Measurements from ENCODE around the gene GPI. TPM values are rescaled to one million over a fixed set of nuclear protein-coding genes. Genes with fewer than 3 reads are reported as not detected.

GPI gene
- total RNA-seq, 1 donor from 2014 or later: 337 TPM

DNA sequence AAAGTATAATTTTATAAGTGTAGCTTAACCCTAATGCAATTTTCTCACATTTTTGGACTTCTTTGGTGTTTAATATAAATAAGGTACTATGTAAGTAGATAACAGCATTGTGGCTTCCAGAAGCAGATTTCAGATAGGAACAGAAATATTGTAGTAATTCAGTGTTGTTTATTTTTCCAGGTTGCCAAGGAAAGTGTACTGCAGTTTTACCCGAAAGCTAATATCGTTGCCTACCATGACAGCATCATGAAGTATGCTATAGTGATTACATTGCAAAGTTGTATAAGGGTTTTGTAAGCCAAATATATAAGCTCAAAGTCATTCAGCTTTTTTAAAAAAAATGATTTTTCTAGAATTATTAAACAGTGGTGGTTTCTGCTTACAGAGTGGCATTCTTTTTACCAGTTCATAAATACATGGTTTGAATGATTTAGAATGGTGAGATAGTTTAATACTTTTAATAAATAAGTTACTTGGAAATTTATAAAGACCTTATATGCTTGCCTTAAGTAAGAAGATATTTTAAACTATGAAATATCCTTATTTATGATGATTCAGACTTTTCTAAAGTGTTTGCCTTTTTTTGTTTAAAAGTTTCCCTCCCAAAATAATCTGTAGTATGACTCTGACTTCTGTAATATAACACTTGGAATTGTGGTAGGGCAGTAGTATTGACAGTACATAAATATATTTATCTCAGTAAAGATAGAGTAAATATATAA lies 66.8 kb downstream of the GPI start:
- H3K36me3 ChIP-seq: peaks cover 6 to 23% of the 10 kb centered on the region in 2 donors
- no peaks in the 10 kb centered on the region for H3K27me3 ChIP-seq
- peak overlapping the region in 1 of 2 donors; percentile 88 for H3K4me3 ChIP-seq
- no peak for DNase-seq (ENCODE audit: low spot score in 2 of 2)
- H3K9me3 ChIP-seq: no peaks in the 10 kb centered on the region
- intact Hi-C loops (cut with DNase I): no loop called here
- TF ChIP-seq, protein P1, sequence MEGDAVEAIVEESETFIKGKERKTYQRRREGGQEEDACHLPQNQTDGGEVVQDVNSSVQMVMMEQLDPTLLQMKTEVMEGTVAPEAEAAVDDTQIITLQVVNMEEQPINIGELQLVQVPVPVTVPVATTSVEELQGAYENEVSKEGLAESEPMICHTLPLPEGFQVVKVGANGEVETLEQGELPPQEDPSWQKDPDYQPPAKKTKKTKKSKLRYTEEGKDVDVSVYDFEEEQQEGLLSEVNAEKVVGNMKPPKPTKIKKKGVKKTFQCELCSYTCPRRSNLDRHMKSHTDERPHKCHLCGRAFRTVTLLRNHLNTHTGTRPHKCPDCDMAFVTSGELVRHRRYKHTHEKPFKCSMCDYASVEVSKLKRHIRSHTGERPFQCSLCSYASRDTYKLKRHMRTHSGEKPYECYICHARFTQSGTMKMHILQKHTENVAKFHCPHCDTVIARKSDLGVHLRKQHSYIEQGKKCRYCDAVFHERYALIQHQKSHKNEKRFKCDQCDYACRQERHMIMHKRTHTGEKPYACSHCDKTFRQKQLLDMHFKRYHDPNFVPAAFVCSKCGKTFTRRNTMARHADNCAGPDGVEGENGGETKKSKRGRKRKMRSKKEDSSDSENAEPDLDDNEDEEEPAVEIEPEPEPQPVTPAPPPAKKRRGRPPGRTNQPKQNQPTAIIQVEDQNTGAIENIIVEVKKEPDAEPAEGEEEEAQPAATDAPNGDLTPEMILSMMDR (IDR thresholded peaks at IDR 0.05): no peak
- peaks cover 8 to 69% of the 10 kb centered on the region in 2 donors for H3K4me1 ChIP-seq
- H3K27ac ChIP-seq: peak overlapping the region; percentile 93 to 99

DNA sequence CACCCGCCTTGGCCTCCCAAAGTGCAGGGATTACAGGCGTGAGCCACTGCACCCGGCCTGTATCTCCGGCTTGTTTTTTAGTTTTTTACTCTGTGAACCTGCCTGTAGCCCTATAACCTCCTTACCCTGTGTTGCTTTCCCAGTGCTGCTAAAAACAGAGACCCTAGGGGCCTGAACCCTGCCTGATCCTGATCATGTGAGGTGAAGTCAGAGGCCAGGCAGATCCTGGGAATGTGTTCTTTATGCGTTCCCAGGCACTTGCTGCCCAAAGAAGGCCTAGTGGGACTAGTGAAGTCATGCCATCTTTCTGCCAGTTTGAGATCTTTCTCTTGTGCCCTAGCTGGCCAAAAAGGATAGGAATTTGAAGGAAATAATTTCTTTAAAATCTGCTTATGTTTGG lies 67.8 kb downstream of the GPI start:
- peak; percentile 38 to 85 for DNase-seq (ENCODE audit: low spot score in 2 of 2)
- Histone ChIP-seq H3K27ac (peak overlapping the region; percentile 93 to 99), H3K4me3 (peak overlapping the region; percentile 22 to 35), H3K4me1 (peaks cover 8 to 74% of the 10 kb centered on the region in 2 donors), H3K9me3 (no peaks in the 10 kb centered on the region), H3K36me3 (peaks cover 6 to 32% of the 10 kb centered on the region in 2 donors), H3K27me3 (no peaks in the 10 kb centered on the region)
- intact Hi-C loops (cut with DNase I): no loop called here
- TF ChIP-seq, protein P1 (IDR thresholded peaks at IDR 0.05): no peak

DNA sequence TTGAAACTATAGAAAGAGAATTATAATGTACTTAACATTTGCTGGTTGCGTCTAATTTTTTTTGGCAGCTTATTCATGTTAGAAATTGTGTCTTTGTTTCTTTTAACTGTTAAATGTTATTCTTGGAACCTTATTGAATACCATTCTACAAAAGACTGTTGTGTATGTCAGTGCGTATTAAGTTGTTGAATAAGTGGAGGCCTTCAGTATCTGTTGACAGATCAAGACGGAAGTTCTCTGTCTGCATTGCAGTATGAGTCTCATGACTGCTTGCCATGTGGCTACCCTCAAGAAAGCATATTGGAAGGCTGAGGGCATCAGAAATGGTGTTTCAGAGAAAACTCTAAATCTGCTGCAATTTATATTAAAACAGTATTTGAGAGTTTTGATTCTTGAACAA lies 71.7 kb downstream of the GPI start:
- Histone ChIP-seq H3K4me3 (no peak overlapping the region), H3K4me1 (peaks cover 4 to 63% of the 10 kb centered on the region in 2 donors), H3K27me3 (no peaks in the 10 kb centered on the region), H3K36me3 (peaks cover 34 to 65% of the 10 kb centered on the region in 2 donors), H3K9me3 (no peaks in the 10 kb centered on the region), H3K27ac (peak overlapping the region; percentile 61 to 67)
- intact Hi-C loops (cut with DNase I): no loop called here
- TF ChIP-seq, protein P1 (IDR thresholded peaks at IDR 0.05): no peak
- no peak for DNase-seq (ENCODE audit: low spot score in 2 of 2)

DNA sequence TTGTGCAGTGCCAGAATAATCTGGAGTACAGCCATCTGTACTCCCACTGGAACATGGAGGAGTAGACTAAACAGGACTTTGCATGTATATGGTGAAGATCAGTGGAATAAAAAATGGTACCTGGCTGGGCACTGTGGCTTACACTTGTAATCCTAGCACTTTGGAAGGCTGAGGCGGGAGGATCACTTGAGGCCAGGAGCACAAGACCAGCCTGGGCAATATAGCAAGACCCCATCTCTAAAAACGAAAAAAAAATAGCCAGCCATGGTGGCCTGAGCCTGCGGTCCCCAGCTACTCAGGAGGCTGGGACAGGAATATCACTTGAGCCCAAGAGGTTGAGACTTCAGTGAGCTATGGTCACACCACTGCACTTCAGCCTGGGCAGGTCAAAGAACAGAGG lies 83.2 kb downstream of the GPI start:
- intact Hi-C loops (cut with DNase I): loop anchor here (5.0 kb wide), 1 partner anchor 34 kb away; the partner anchor contains the start of gene WTIP
- peak overlapping the region; percentile 1 to 18 for H3K27ac ChIP-seq
- H3K36me3 ChIP-seq: peaks cover 67 to 74% of the 10 kb centered on the region in 2 donors

More for the DNA sequence above, 83.2 kb downstream of the GPI start:
- TF ChIP-seq, protein P1 (IDR thresholded peaks at IDR 0.05): no peak
- no peak for DNase-seq (ENCODE audit: low spot score in 2 of 2)
- H3K4me1 ChIP-seq: peaks cover 0 to 9% of the 10 kb centered on the region in 2 donors
- no peak overlapping the region for H3K4me3 ChIP-seq
- H3K27me3 ChIP-seq: no peaks in the 10 kb centered on the region
- no peaks in the 10 kb centered on the region for H3K9me3 ChIP-seq

Other genes with a start within 250 kb of the GPI start
- gene LSM14A, start 192.7 kb upstream of the GPI start, total RNA-seq: 107 TPM
- gene GARRE1, start 110.6 kb upstream of the GPI start, total RNA-seq: 59.2 TPM
- gene PDCD2L, start 39.2 kb downstream of the GPI start, total RNA-seq: 30.0 TPM
- 162 TPM for gene UBA2, start 63.2 kb downstream of the GPI start, total RNA-seq
- gene WTIP, start 116.6 kb downstream of the GPI start, total RNA-seq: 127 TPM

Measured in ascending aorta (tissue), 2 donors.